ENCODE measurements around the gene CCM2. TPM values are rescaled to one million over a fixed set of nuclear protein-coding genes. Genes with fewer than 3 reads are reported as not detected.

Gene CCM2
- total RNA-seq, 2 donors from 2014 or later, result 43.0 to 49.7 TPM

DNA sequence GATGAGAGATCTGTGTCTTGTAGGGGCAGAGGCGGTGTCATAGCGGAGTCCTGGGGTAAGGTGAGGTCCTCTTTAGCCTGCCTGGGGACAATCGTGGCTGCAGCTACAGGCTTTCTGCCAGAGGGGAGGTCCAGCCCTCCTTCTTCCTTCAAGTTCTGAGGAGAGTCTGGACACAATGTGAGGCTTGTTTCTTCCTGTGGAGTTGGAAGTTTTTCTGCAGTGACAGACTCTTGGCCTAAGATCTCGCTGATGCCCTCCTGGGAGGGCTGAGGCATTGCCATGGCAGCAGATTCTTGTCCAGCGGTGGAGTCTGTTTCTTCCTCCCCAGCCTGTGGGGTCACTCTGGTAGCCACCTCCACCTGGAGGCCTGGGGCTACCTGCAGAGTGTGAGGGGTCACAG lies 84.3 kb downstream of the CCM2 start:
- no peak for ATAC-seq (ENCODE audit: insufficient number of reproducible peaks, low FRiP score, low read depth)
- no peaks in the 10 kb centered on the region for H3K27me3 ChIP-seq (replicated peaks; ENCODE audit: insufficient read depth)
- H3K27ac ChIP-seq, result no peak overlapping the region
- H3K9me3 ChIP-seq, result no peaks in the 10 kb centered on the region
- H3K36me3 ChIP-seq, result no peaks in the 10 kb centered on the region
- TF ChIP-seq, protein P1, sequence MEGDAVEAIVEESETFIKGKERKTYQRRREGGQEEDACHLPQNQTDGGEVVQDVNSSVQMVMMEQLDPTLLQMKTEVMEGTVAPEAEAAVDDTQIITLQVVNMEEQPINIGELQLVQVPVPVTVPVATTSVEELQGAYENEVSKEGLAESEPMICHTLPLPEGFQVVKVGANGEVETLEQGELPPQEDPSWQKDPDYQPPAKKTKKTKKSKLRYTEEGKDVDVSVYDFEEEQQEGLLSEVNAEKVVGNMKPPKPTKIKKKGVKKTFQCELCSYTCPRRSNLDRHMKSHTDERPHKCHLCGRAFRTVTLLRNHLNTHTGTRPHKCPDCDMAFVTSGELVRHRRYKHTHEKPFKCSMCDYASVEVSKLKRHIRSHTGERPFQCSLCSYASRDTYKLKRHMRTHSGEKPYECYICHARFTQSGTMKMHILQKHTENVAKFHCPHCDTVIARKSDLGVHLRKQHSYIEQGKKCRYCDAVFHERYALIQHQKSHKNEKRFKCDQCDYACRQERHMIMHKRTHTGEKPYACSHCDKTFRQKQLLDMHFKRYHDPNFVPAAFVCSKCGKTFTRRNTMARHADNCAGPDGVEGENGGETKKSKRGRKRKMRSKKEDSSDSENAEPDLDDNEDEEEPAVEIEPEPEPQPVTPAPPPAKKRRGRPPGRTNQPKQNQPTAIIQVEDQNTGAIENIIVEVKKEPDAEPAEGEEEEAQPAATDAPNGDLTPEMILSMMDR (IDR thresholded peaks at IDR 0.05), result no peak
- peaks cover 4 to 11% of the 10 kb centered on the region in 2 donors for H3K4me1 ChIP-seq (ENCODE audit: control insufficient read depth in 1 of 2, low read depth in 2 of 2)
- H3K4me3 ChIP-seq, result no peak overlapping the region
- DNase-seq (ENCODE audit: low spot score), result no peak

DNA sequence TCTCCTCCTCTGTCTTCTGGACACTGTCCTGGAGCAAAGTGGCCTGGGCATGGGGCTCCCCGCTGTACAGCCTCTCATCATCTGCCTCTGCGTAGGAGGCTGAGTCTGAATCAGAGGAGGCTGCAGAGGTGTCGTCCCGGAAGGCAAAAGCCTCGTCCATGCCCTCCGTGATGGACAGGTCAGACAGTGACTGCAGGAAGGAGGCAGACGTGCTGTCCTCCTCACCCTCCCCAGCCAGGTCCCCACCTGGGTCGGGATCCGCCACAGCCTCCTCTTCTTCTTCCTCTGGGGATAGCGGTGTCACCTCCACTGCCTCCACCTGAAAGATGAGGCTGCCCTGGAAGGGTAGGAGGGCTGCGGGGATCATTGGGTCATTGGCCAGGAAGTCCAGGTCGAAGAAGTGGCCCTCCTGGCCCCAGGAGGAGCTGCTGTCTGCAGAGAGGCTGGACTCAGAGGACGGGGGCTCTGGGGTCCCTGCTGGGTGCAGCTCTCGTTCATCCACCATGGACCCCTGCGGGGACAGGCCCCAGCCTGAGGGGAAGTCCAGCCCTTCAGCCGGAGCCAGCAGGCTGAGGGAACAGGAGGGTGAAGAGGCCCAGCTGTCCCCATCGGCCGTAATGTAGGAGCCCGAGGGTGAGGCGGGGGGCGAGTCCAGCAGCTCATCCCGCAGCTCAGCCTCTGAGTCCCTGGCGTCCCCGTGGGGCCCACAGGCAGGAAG lies 85.1 kb downstream of the CCM2 start:
- no peak for DNase-seq (ENCODE audit: low spot score)
- no peak for ATAC-seq (ENCODE audit: insufficient number of reproducible peaks, low FRiP score, low read depth)
- H3K4me1 ChIP-seq (ENCODE audit: control insufficient read depth in 1 of 2, low read depth in 2 of 2), result peaks cover 4 to 11% of the 10 kb centered on the region in 2 donors
- TF ChIP-seq, protein P1 (IDR thresholded peaks at IDR 0.05), result no peak
- no peak overlapping the region for H3K4me3 ChIP-seq
- H3K27me3 ChIP-seq (replicated peaks; ENCODE audit: insufficient read depth), result no peaks in the 10 kb centered on the region
- H3K27ac ChIP-seq, result no peak overlapping the region
- H3K36me3 ChIP-seq, result no peaks in the 10 kb centered on the region
- H3K9me3 ChIP-seq, result no peaks in the 10 kb centered on the region

GRCh38 chr7:45085619-45086200 lies 85.7 kb downstream of the CCM2 start:
- no peak overlapping the region for H3K27ac ChIP-seq
- ATAC-seq (ENCODE audit: insufficient number of reproducible peaks, low FRiP score, low read depth), result no peak
- H3K9me3 ChIP-seq, result no peaks in the 10 kb centered on the region
- H3K4me3 ChIP-seq, result no peak overlapping the region
- peaks cover 4 to 11% of the 10 kb centered on the region in 2 donors for H3K4me1 ChIP-seq (ENCODE audit: control insufficient read depth in 1 of 2, low read depth in 2 of 2)
- H3K36me3 ChIP-seq, result no peaks in the 10 kb centered on the region
- DNase-seq (ENCODE audit: low spot score), result no peak
- TF ChIP-seq, protein P1 (IDR thresholded peaks at IDR 0.05), result no peak
- H3K27me3 ChIP-seq (replicated peaks; ENCODE audit: insufficient read depth), result no peaks in the 10 kb centered on the region

DNA sequence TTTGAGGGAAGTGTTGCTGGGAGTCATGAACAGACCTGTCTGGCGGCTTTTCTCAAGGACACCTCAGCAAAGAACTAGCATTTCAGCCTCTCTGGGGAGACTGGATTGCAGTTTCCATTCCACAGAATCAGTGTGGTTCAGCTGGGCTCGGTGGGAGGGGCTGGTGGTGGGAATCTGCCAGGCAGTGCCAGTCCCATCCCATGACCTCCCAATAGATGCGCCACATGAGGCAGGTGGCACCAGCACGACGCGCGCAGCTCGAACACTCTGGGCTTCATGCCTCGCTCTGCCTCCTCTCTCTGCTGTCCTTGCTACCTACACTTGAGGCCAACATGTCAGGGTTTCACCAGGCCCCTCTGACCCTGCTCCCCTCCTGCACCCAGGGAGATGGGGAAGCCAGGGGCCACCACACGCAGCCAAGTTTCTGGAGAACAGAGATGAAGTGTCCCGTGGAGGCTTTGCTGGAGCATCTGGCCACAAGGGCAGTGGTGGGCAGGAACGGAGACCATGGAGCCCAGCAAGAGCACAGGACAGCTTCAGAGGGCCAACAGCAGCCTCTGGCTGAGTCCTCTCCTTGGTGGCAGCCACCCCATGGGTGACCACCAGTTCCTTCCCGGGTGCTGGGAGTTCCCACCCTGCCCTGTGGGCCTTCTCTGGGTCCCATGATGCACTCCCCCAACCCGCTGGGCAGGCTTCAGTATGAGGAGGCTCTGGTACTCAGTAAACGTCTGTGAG lies 86.5 kb downstream of the CCM2 start:
- Histone ChIP-seq H3K4me3 (no peak overlapping the region), H3K27ac (no peak overlapping the region), H3K9me3 (no peaks in the 10 kb centered on the region), H3K4me1 (ENCODE audit: control insufficient read depth in 1 of 2, low read depth in 2 of 2) (peaks cover 4 to 11% of the 10 kb centered on the region in 2 donors), H3K36me3 (no peaks in the 10 kb centered on the region), H3K27me3 (replicated peaks; ENCODE audit: insufficient read depth) (no peaks in the 10 kb centered on the region)
- TF ChIP-seq, protein P1 (IDR thresholded peaks at IDR 0.05), result no peak
- ATAC-seq (ENCODE audit: insufficient number of reproducible peaks, low FRiP score, low read depth), result no peak
- no peak for DNase-seq (ENCODE audit: low spot score)

All from thoracic aorta (tissue), 2 donors.